Mesenchymal stem cell (in vitro differentiated cells and primary cell): ENCODE measurements around the gene ENPP1.

ENCODE experiments used
- DNase-seq: peaks from one replicate; pipeline ENCODE4 v3.0.0-alpha.2; 2013
- H2AFZ ChIP-seq: one replicate; pipeline ENCODE4 v1.6.1; 2013; ENCODE audit warnings: low read depth, mild to moderate bottlenecking, control low read depth, inconsistent platforms, low read length, moderate library complexity
- H2AK5ac ChIP-seq: 2 replicates; pipeline ENCODE4 v1.6.1; 2013; ENCODE audit warnings: low read length, moderate library complexity, mild to moderate bottlenecking, inconsistent platforms; ENCODE audit not compliant: severe bottlenecking
- H2BK120ac ChIP-seq: one replicate; pipeline ENCODE4 v1.6.1; 2013; ENCODE audit warnings: low read depth, mild to moderate bottlenecking, inconsistent platforms, low read length, moderate library complexity
- H2BK12ac ChIP-seq, 2 experiments: one replicate each; pipeline ENCODE4 v1.6.1; 2013; ENCODE audit warnings: inconsistent platforms in 2 of 2, low read length in 2 of 2, mild to moderate bottlenecking in 2 of 2, moderate library complexity in 2 of 2, control low read depth in 1 of 2
- H2BK15ac ChIP-seq: one replicate; pipeline ENCODE4 v1.6.1; 2013; ENCODE audit warnings: mild to moderate bottlenecking, low read depth, inconsistent platforms; ENCODE audit not compliant: poor library complexity, severe bottlenecking
- H2BK5ac ChIP-seq: 2 replicates; pipeline ENCODE4 v1.6.1; 2013; ENCODE audit warnings: low read depth, mild to moderate bottlenecking, low read length, control low read depth, inconsistent platforms; ENCODE audit not compliant: poor library complexity, severe bottlenecking
- H3K14ac ChIP-seq, 2 experiments: one replicate each; pipeline ENCODE4 v1.6.1; 2013; ENCODE audit warnings: inconsistent platforms in 2 of 2, low read length in 2 of 2, control low read depth in 1 of 2, mild to moderate bottlenecking in 1 of 2, moderate library complexity in 1 of 2
- H3K18ac ChIP-seq, 2 experiments: one replicate each; pipeline ENCODE4 v1.6.1; 2013; ENCODE audit warnings: inconsistent platforms in 2 of 2, low read length in 2 of 2, control low read depth in 1 of 2, low read depth in 1 of 2, mild to moderate bottlenecking in 1 of 2
- H3K23ac ChIP-seq, 2 experiments: one replicate each; pipeline ENCODE4 v1.6.1; 2013; ENCODE audit warnings: inconsistent platforms in 2 of 2, low read length in 2 of 2, mild to moderate bottlenecking in 2 of 2, moderate library complexity in 2 of 2, control low read depth in 1 of 2
- H3K27ac ChIP-seq: 2 replicates; pipeline ENCODE4 v1.5.1; 2013; ENCODE audit warnings: mild to moderate bottlenecking, moderate library complexity, low read length, control low read depth, inconsistent platforms; ENCODE audit not compliant: poor library complexity, severe bottlenecking
- H3K27me3 ChIP-seq, 2 experiments: 2 replicates each; pipeline versions ENCODE4 v1.6.1 to v1.7.0; 2013; ENCODE audit warnings: low read length in 2 of 2, mild to moderate bottlenecking in 2 of 2, moderate library complexity in 2 of 2, control low read depth in 1 of 2, inconsistent platforms in 1 of 2; ENCODE audit not compliant: control insufficient read depth in 1 of 2, insufficient read depth in 1 of 2
- H3K36me3 ChIP-seq, 2 experiments: 2 replicates each; pipeline versions ENCODE4 v1.6.1 to v1.7.0; 2013; ENCODE audit warnings: low read length in 2 of 2, control low read depth in 1 of 2, inconsistent platforms in 1 of 2, low read depth in 1 of 2, mild to moderate bottlenecking in 1 of 2; ENCODE audit not compliant: insufficient read depth in 2 of 2, control insufficient read depth in 1 of 2
- H3K4ac ChIP-seq, 2 experiments: one replicate each; pipeline ENCODE4 v1.6.1; 2013; ENCODE audit warnings: inconsistent platforms in 2 of 2, low read length in 2 of 2, mild to moderate bottlenecking in 2 of 2, moderate library complexity in 2 of 2, control low read depth in 1 of 2, low read depth in 1 of 2
- H3K4me1 ChIP-seq: 2 replicates; pipeline ENCODE4 v1.6.1; 2013; ENCODE audit warnings: low read depth, low read length, control low read depth; ENCODE audit not compliant: control insufficient read depth, insufficient read depth
- H3K4me2 ChIP-seq: 2 replicates; pipeline ENCODE4 v1.6.1; 2013; ENCODE audit warnings: low read length, mild to moderate bottlenecking, inconsistent platforms; ENCODE audit not compliant: poor library complexity, severe bottlenecking
- H3K4me3 ChIP-seq, 2 experiments: 2 replicates each; pipeline versions ENCODE4 v1.5.1 to v1.7.0; 2013; ENCODE audit warnings: low read length in 2 of 2, mild to moderate bottlenecking in 2 of 2, control low read depth in 1 of 2, low read depth in 1 of 2; ENCODE audit not compliant: insufficient read depth in 1 of 2
- H3K79me1 ChIP-seq: replicated peaks from 2 replicates; pipeline ENCODE4 v1.6.1; 2013; ENCODE audit warnings: mild to moderate bottlenecking, control low read depth, low read length, inconsistent platforms; ENCODE audit not compliant: poor library complexity, severe bottlenecking
- H3K9ac ChIP-seq: 2 replicates; pipeline ENCODE4 v1.7.0; 2013; ENCODE audit warnings: mild to moderate bottlenecking, low read length, moderate library complexity
- H3K9me3 ChIP-seq: 2 replicates; pipeline ENCODE4 v1.7.0; 2013; ENCODE audit warnings: mild to moderate bottlenecking, low read length; ENCODE audit not compliant: control insufficient read depth
- H4K8ac ChIP-seq: one replicate; pipeline ENCODE4 v1.6.1; 2013; ENCODE audit warnings: inconsistent platforms, mild to moderate bottlenecking, low read length, moderate library complexity
- H4K91ac ChIP-seq: one replicate; pipeline ENCODE4 v1.6.1; 2013; ENCODE audit warnings: mild to moderate bottlenecking, low read length, inconsistent platforms
- WGBS: methylation state at CpG from one replicate; pipeline ENCODE4 v1.1.7; 2013; ENCODE audit warnings: mixed read lengths; 5-methylcytosine and 5-hydroxymethylcytosine counted together

ENPP1 gene

DNA sequence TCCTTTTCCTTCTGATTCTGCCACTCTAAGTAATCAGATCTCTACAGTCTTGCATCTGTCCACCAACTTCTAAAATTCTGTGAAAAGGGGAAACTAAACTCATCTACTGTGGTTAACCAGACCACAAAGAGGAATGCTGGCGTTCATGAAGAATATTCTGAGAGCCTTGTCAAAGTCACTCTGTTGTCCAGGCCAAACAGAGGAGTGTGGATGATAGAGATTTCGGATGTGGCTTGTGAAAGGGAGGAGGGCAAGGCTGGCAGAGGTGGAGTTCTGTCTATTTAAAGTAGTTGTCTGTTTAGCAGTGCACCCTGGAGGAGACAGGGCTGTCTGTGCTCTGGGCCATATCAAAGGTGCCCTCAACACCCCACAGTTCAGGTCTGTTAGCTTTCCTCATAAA lies 109.5 kb downstream of the ENPP1 start:
- Histone ChIP-seq H3K4ac (no peak overlapping the region), H4K8ac (no peak overlapping the region), H3K4me1 (peaks cover 3% of the 10 kb centered on the region)

DNA sequence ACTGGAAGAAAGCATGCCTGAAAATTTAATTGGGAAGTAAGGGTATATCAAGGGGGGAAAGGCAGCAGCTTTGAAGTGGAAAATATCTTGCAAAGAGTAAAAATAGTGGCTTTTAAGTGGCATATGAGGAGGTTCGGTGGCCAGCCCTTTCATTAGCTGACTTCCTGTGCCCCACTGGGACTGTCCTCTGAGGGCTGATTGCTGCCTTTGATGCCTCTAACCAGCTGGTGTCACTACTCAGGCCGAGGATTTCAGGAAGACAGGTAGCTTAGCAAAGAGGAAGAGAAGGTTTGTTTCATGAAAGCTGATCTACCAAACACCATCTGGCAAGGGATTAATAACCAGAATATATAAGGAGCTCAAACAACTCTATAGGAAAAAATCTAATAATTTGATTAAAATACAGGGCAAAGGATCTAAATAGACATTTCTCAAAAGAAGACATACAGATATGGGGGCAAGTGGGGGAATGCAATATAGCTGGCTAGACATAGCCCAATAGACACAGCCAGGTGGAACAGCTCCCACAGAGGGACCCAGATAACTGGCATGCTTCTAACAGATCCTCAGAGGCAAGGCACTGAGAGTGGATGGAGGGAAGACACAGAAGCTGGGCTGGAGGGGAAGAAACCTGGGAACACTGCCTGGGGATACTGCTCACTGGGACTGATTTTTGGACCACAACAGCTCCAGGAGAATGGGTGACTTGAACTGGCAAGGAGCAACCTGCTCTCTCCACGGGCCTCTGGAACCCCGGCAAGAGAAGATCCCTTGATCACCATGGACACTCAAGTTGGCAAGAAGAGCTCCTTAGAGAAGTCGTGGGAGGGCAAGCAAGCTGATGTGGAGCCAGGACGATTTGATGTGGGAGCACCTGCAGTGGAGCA lies 110.2 kb downstream of the ENPP1 start:
- no peak overlapping the region for H2AFZ ChIP-seq
- no peaks in the 10 kb centered on the region for H3K36me3 ChIP-seq
- H3K4me2 ChIP-seq: no peak overlapping the region
- no peak overlapping the region for H4K91ac ChIP-seq
- no peaks in the 10 kb centered on the region for H3K79me1 ChIP-seq
- WGBS: 83% methylated on average over 6 of the region's 6 CpGs
- no peak overlapping the region for H3K23ac ChIP-seq
- no peak overlapping the region for H3K4me3 ChIP-seq
- no peak for DNase-seq
- peaks cover 6% of the 10 kb centered on the region for H3K9me3 ChIP-seq
- H3K27ac ChIP-seq: no peak overlapping the region
- H3K4ac ChIP-seq: no peak overlapping the region
- no peak overlapping the region for H2BK120ac ChIP-seq
- no peak overlapping the region for H4K8ac ChIP-seq
- peaks cover 3% of the 10 kb centered on the region for H3K4me1 ChIP-seq
- no peak overlapping the region for H3K18ac ChIP-seq
- H3K14ac ChIP-seq: no peak overlapping the region
- H2BK5ac ChIP-seq: no peak overlapping the region
- no peak overlapping the region for H2BK15ac ChIP-seq
- no peak overlapping the region for H2AK5ac ChIP-seq
- no peak overlapping the region for H3K9ac ChIP-seq
- H3K27me3 ChIP-seq: no peaks in the 10 kb centered on the region
- no peak overlapping the region for H2BK12ac ChIP-seq

More for the DNA sequence above, 109.5 kb downstream of the ENPP1 start:
- Histone ChIP-seq H3K9me3 (peaks cover 4% of the 10 kb centered on the region), H3K14ac (no peak overlapping the region), H3K4me2 (no peak overlapping the region), H3K27me3 (no peaks in the 10 kb centered on the region), H3K27ac (no peak overlapping the region), H3K23ac (no peak overlapping the region), H3K79me1 (no peaks in the 10 kb centered on the region), H3K4me3 (no peak overlapping the region), H2BK12ac (no peak overlapping the region), H3K9ac (no peak overlapping the region), H3K36me3 (no peaks in the 10 kb centered on the region), H4K91ac (no peak overlapping the region), H2BK5ac (no peak overlapping the region), H3K18ac (no peak overlapping the region), H2BK120ac (no peak overlapping the region), H2AFZ (no peak overlapping the region), H2AK5ac (no peak overlapping the region), H2BK15ac (no peak overlapping the region)
- no peak for DNase-seq
- WGBS: 87% methylated on average over 2 of the region's 2 CpGs

DNA sequence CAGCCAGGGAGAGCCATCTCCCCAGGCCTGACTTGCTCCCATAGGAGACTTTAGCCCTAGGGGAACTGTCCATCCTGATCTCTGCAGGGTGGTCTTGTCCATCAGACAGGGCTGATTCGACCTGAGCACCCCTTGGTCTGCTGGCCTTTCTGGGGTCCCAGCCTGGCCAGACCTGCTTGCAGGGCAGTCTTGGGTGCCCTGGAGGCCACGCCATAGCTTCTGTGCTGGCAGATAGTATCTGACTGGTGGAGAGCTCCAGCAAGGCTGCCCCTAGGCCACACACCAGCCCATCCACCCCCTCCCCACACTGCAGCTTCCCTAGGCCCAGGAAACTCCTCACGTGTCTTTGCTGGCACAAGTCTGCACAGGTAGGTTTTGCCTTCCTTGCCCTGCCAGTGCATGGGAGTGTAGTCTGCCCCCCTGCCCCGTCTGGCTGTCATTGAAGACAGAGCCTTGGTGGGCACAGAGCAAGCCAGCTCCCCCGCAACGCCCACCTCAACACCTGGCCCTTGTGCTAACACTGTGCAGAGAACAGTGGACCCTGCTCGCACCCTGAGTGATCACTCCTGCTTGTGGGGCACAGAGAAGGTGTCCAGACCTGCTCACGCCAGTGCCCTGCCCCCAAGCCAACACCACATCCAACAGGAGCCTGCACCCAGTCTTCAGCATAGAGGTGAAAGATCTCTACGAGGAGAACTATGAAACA lies 111.0 kb downstream of the ENPP1 start:
- no peak overlapping the region for H2BK5ac ChIP-seq
- peaks cover 11% of the 10 kb centered on the region for H3K9me3 ChIP-seq
- no peak overlapping the region for H2AK5ac ChIP-seq
- H2BK15ac ChIP-seq: no peak overlapping the region
- H2AFZ ChIP-seq: no peak overlapping the region
- no peaks in the 10 kb centered on the region for H3K79me1 ChIP-seq
- H3K14ac ChIP-seq: peak overlapping the region in 1 of 2 experiments; percentile 96
- peaks cover 3% of the 10 kb centered on the region for H3K4me1 ChIP-seq
- peak overlapping the region; percentile 29 for H4K91ac ChIP-seq
- peak overlapping the region in 1 of 2 experiments; percentile 29 for H3K18ac ChIP-seq
- no peak overlapping the region for H4K8ac ChIP-seq
- H2BK120ac ChIP-seq: no peak overlapping the region
- no peak overlapping the region for H3K23ac ChIP-seq
- H3K4ac ChIP-seq: no peak overlapping the region
- no peak overlapping the region for H3K9ac ChIP-seq
- 89% methylated on average over 8 of the region's 9 CpGs for WGBS
- H3K36me3 ChIP-seq: no peaks in the 10 kb centered on the region
- H3K4me3 ChIP-seq: no peak overlapping the region
- H3K4me2 ChIP-seq: no peak overlapping the region
- peak overlapping the region in 1 of 2 experiments; percentile 18 for H2BK12ac ChIP-seq
- H3K27ac ChIP-seq: no peak overlapping the region
- H3K27me3 ChIP-seq: no peaks in the 10 kb centered on the region
- no peak for DNase-seq

DNA sequence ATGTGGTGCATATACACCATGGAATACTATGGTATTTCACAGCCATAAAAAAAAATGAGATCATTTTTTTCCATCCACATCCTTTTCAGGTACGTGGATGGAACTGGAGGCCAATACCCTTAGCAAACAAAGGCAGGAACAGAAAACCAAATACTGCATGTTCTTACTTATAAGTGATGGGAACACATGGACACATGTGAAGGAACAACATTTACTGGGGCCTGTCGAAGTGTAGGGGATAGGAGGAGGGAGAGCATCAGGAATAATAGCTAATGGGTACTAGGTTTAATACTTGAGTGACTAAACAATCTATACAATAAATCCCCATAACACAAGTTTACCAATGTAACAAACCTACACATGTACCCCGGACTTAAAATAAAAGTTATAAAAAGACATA lies 112.8 kb downstream of the ENPP1 start:
- no peak overlapping the region for H2BK5ac ChIP-seq
- no peak overlapping the region for H2BK15ac ChIP-seq
- H3K27ac ChIP-seq: no peak overlapping the region
- no peak overlapping the region for H2AFZ ChIP-seq
- no peak overlapping the region for H4K91ac ChIP-seq
- no peak overlapping the region for H4K8ac ChIP-seq
- no peak overlapping the region for H2BK120ac ChIP-seq
- no peak overlapping the region for H3K9ac ChIP-seq
- no peak overlapping the region for H3K18ac ChIP-seq
- no peak overlapping the region for H3K4ac ChIP-seq
- no peak overlapping the region for H2AK5ac ChIP-seq
- no peaks in the 10 kb centered on the region for H3K36me3 ChIP-seq
- no peak overlapping the region for H3K23ac ChIP-seq
- H3K79me1 ChIP-seq: no peaks in the 10 kb centered on the region
- DNase-seq: no peak
- no peaks in the 10 kb centered on the region for H3K27me3 ChIP-seq
- H3K4me2 ChIP-seq: no peak overlapping the region
- peaks cover 3% of the 10 kb centered on the region for H3K4me1 ChIP-seq
- H3K9me3 ChIP-seq: peaks cover 11% of the 10 kb centered on the region
- 67% methylated on average over 1 of the region's 3 CpGs for WGBS
- H3K4me3 ChIP-seq: no peak overlapping the region
- no peak overlapping the region for H2BK12ac ChIP-seq
- no peak overlapping the region for H3K14ac ChIP-seq
